ENCODE measurements around the gene NDUFB2.
"Not testable (repeated sequence)": the region's sequence is repeated elsewhere in the genome, so short reads cannot be mapped to it uniquely, and the experiment has no call there.

Gene NDUFB2

GRCh38 chr7:140693849-140694248 lies 2.7 kb upstream of the NDUFB2 start:
- not testable (repeated sequence) for DNase-seq

DNA sequence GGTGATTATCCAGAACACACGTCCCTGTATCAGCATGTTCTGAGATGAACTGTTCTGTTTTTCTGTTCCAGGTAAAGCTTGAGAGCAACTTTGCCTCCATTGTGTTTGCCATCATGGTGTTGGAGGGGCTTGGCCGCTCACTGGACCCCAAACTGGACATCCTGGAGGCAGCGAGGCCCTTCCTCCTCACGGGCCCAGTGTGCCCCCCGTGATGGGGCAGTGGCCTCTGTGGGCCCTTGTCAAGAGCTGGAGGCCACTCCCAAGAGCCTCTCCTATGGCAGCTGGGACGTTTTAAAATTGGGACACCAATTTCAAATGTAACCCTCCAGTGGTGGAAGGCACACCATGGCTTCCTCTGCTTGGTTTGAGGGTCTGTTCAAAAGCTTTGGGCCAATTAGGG lies 1.9 kb upstream of the NDUFB2 start:
- DNase-seq, result no peak

- DNase-seq, result no peak
These were observed 1.1 kb upstream of the NDUFB2 start for GRCh38 chr7:140695381-140695780.

DNA sequence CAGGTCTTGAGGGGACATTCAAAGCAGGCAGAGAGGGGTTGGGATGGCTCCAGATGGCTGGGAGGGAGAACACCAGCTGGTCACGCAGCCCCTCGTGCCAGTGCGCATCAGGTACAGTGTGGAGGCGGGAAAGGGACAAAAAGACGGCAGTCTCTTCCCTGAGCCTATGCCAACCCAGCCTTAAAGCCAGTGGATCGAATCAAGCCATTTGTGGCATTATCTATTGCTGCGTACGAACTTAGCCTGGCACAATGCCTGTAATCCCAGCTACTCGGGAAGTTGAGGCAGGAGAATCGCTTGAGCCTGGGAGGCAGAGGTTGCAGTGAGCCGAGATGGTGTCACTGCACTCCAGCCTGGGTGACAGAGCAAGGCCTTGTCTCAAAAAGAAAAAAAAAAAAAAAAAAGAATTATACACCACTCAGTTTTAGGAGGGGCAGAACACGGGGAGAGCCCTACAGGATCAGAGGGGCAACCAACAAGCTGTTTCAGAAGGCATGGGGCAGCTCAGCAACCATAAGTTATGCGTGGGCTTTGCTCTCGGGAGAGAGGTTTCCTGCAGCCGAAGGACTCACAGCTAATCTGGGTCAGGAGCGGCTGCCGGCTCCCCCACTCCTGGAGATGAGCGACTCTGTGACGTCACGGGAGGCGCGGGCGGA lies 356 bp upstream of the NDUFB2 start:
- peak in 1 of 2 experiments; percentile 93 for DNase-seq

- no peak for DNase-seq
These were observed 1.1 kb downstream of the NDUFB2 start for GRCh38 chr7:140697447-140698143.

- no peak for DNase-seq
These were observed 2.0 kb downstream of the NDUFB2 start for GRCh38 chr7:140698477-140698876.

GRCh38 chr7:140702774-140703173 lies 6.3 kb downstream of the NDUFB2 start:
- DNase-seq, result no peak

DNA sequence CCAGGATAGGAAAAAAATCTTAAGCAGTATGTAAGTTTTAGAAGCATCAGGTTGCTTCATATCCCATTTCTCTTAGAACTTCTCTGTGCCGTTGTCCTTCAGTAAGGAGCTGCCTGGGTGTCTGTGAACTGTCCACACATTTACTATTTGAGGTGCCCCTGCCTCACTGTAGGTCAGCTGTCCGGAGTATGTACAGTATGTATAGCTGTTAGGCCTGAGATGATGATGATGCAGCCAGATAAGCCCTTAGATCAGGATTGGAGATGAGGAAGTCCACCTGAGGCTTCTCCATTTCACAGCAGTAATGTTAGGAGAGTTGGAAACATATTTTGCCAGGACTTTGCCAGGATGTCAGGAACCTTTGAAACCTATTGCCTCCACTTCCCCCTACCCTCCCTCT lies 7.7 kb downstream of the NDUFB2 start:
- DNase-seq, result no peak

- DNase-seq, result no peak
These were observed 10.6 kb downstream of the NDUFB2 start for GRCh38 chr7:140707132-140707531.

- DNase-seq, result not testable (repeated sequence)
These were observed 12.3 kb downstream of the NDUFB2 start for GRCh38 chr7:140708764-140709163.

DNA sequence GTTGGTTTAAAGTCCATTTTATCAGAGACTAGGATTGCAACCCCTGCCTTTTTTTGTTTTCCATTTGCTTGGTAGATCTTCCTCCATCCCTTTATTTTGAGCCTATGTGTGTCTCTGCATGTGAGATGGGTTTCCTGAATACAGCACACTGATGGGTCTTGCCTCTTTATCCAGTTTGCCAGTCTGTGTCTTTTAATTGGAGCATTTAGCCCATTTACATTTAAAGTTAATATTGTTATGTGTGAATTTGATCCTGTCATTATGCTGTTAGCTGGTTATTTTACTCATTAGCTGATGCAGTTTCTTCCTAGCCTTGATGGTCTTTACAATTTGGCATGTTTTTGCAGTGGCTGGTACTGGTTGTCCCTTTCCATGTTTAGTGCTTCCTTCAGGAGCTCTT lies 15.9 kb downstream of the NDUFB2 start:
- not testable (repeated sequence) for DNase-seq

GRCh38 chr7:140714331-140715040 lies 18.0 kb downstream of the NDUFB2 start:
- DNase-seq, result no peak

DNA sequence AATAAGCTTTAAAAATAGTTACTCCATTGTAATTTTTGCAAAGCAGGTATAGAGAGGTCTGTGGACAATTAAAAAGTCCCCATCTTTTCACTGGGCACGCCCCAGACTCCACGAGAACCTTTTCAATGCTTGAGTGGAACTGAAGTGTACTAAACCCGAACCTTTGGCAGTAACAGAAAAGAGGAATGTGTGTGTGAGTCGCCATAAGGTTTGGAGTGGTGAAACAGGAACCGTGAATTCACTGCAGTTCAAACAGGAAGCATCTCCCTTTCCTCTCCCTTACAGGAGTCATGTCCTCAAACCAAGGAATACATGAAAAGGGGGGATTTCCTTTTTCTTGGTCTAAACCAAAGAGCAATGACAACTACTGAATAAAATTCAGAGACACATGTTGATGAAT lies 23.2 kb downstream of the NDUFB2 start:
- no peak for DNase-seq

GRCh38 chr7:140722254-140722653 lies 25.7 kb downstream of the NDUFB2 start:
- no peak for DNase-seq

DNA sequence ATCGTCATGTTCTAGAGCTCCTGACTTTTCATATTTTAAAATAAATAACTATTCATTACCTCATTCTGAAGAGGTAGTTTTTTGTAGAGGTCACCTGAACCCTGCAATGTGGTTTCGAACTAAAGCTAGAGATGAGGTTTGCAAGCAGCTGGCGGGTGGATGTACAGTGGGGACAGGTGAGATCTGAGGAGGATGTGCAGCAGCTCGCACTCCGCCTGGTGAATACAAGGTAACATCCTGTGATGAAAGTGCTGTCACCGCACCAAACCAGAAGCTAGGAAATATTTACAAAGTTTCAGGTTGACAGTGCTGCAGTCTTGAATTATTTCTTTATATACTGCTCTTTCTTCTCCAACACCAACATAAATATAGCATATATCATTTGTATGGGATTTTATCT lies 26.5 kb downstream of the NDUFB2 start:
- peak; percentile 10 to 26 for DNase-seq

GRCh38 chr7:140723574-140723973 lies 27.1 kb downstream of the NDUFB2 start:
- DNase-seq, result no peak

DNA sequence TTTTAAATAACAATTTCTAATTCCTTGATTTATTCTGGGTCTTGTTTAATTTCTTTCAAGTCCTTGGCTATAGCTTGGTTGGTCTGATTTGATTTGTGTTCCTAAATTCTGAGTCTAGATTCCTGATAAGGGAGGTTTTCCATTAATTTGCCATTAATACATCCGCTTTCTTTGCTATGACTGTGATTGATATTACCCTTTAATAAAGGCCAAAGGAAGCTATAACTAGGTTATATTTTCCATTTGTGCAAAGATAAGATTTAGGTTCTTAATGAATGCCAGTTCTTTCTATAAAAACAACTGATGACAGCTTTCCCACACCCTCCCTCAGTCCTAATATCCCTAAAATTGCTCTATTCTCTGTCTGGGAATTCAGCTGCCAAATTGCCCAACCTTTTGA lies 28.2 kb downstream of the NDUFB2 start:
- DNase-seq, result no peak

GRCh38 chr7:140726281-140726680 lies 29.8 kb downstream of the NDUFB2 start:
- no peak for DNase-seq

DNA sequence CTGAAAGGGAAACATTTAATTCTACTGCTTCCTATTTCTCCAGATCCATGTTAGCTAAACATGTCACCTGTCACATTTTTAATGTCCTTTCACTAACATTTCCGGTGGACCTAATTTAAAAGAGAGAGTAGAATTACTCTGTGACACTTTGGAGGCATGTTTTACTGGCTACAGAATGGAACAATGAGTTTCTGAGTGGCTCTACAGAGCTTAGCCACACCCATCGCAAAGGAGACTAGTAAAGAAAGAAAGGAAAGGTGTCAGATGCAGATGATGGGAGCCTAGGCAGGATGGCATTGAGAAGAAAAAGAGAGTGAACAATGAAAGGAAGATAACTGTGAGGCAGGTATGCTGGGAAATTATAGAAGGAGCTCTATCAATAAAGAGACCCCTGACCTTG lies 35.9 kb downstream of the NDUFB2 start:
- no peak for DNase-seq

- DNase-seq, result no peak
These were observed 37.6 kb downstream of the NDUFB2 start for GRCh38 chr7:140734096-140734495.

- no peak for DNase-seq
These were observed 38.2 kb downstream of the NDUFB2 start for GRCh38 chr7:140734729-140735128.

DNA sequence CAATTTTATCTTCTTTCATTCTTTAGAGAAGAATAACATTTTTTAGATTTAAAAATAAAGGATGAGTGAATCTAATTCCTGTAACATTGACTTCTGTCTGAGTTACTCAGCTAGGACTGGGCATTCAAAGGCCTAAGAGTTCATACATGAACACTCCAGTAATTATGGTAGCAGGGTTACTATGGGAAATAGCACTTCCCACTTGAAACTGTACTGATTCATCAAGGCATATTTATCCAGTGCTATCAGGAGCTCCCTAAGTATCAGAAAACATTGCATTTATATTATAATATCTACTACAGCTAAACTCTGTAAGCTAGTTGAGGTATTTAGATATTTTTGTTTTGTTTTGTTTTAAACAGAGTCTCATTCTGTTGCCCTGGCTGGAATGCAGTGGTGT lies 41.8 kb downstream of the NDUFB2 start:
- no peak for DNase-seq

GRCh38 chr7:140743255-140743654 lies 46.7 kb downstream of the NDUFB2 start:
- DNase-seq, result not testable (repeated sequence)

GRCh38 chr7:140744005-140744404 lies 47.5 kb downstream of the NDUFB2 start:
- DNase-seq, result no peak
